HepG2 (cell line): ENCODE results near the gene LCK. TPM values are rescaled to one million over a fixed set of nuclear protein-coding genes. Genes with fewer than 3 reads are reported as not detected.

Experiments
- CCAR2 ChIP-seq: fragments of 200-400 bp; formaldehyde crosslinking; optimal IDR thresholded peaks from 2 replicates; pipeline ENCODE3; 2018; ENCODE audit warnings: low read depth, mild to moderate bottlenecking, low read length, moderate library complexity
- ETV6 ChIP-seq: sonication (generic); formaldehyde crosslinking; conservative IDR thresholded peaks from 2 replicates; pipeline ENCODE4 v1.4.0; 2020; ENCODE audit warnings: missing genetic modification reagents
- FOXO4 ChIP-seq: sonication (generic); formaldehyde crosslinking; conservative IDR thresholded peaks from 2 replicates; pipeline ENCODE4 v1.8.1; 2023; ENCODE audit warnings: missing genetic modification reagents
- GATAD2A ChIP-seq: IDR thresholded peaks from 2 replicates; pipeline ENCODE4 v1.6.1; 2016
- GMEB1 ChIP-seq: sonication (generic); formaldehyde crosslinking; IDR thresholded peaks from 2 replicates; pipeline ENCODE4 v1.5.1; 2020; ENCODE audit warnings: missing genetic modification reagents, mild to moderate bottlenecking, borderline replicate concordance
- KLF9 ChIP-seq: IDR thresholded peaks from 2 replicates; pipeline ENCODE4 v1.6.1; 2016; ENCODE audit warnings: low read depth
- MYC ChIP-seq: sonication (generic); formaldehyde crosslinking; IDR thresholded peaks from 2 replicates; pipeline ENCODE4 v1.9.0; 2021; ENCODE audit warnings: missing genetic modification reagents, borderline replicate concordance
- TCF12 ChIP-seq, 2 experiments: fragments of 450-650 bp in 1 of 2; sonication (generic) in 1 of 2; formaldehyde crosslinking in 1 of 2; IDR thresholded peaks; 2 replicates each; pipeline versions ENCODE4 v1.6.1 to v1.8.0; 2017 to 2022; ENCODE audit warnings: antibody characterized with exemption in 1 of 2, mild to moderate bottlenecking in 1 of 2, missing genetic modification reagents in 1 of 2, moderate library complexity in 1 of 2
- ZFP37 ChIP-seq: sonication (generic); formaldehyde crosslinking; IDR thresholded peaks from 2 replicates; pipeline ENCODE4 v1.4.0; 2020; ENCODE audit warnings: missing genetic modification reagents, borderline replicate concordance
- ZNF17 ChIP-seq: sonication (generic); formaldehyde crosslinking; IDR thresholded peaks from 2 replicates; pipeline ENCODE4 v1.5.0; 2020; ENCODE audit warnings: mild to moderate bottlenecking, missing genetic modification reagents
- ZNF256 ChIP-seq: sonication (generic); formaldehyde crosslinking; conservative IDR thresholded peaks from 2 replicates; pipeline ENCODE4 v1.4.0; 2020; ENCODE audit warnings: missing genetic modification reagents
- ZNF343 ChIP-seq: sonication (generic); formaldehyde crosslinking; IDR thresholded peaks from 2 replicates; pipeline ENCODE4 v1.4.0; 2020; ENCODE audit warnings: mild to moderate bottlenecking, missing genetic modification reagents
- ZNF468 ChIP-seq: sonication (generic); formaldehyde crosslinking; IDR thresholded peaks from 2 replicates; pipeline ENCODE4 v1.8.0; 2022; ENCODE audit warnings: mild to moderate bottlenecking, moderate library complexity, missing genetic modification reagents
- ZNF749 ChIP-seq: sonication (generic); formaldehyde crosslinking; IDR thresholded peaks from 2 replicates; pipeline ENCODE4 v1.8.0; 2022; ENCODE audit warnings: mild to moderate bottlenecking, missing genetic modification reagents, moderate library complexity, borderline replicate concordance
- polyA plus RNA-seq, 8 experiments: library from polyadenylated mRNA; depleted of rRNA in 3 of 8; stranded (reverse) in 7 of 8; unstranded in 1 of 8; fragments of >200 nt; fragmentation: Illumina TruSeq in 4 of 8; extraction: Trizol in 4 of 8; gene quantifications; 2 replicates each; pipeline versions ENCODE4 v1.2.1 to v1.2.3, GENCODE V29; 2011 to 2016; ENCODE audit warnings: low read depth in 4 of 8, missing spikeins in 1 of 8, mixed read lengths in 1 of 8; ENCODE audit not compliant: insufficient read depth in 1 of 8
- total RNA-seq, 5 experiments: library from RNA; depleted of rRNA; stranded (reverse); fragments of >200 nt; fragmentation: Illumina TruSeq; extraction: Trizol; gene quantifications; 2 replicates each; pipeline ENCODE4 v1.2.3, GENCODE V29; 2016; ENCODE audit warnings: low read depth in 1 of 5
- TF ChIP-seq, protein P1 (sequence below): sonication (generic); formaldehyde crosslinking; IDR thresholded peaks from 2 replicates; pipeline ENCODE4 v1.4.0; 2020; ENCODE audit warnings: missing genetic modification reagents
- TF ChIP-seq, protein P2 (sequence below): IDR thresholded peaks from 2 replicates; pipeline ENCODE4 v1.6.1; 2012; ENCODE audit warnings: low read depth, low read length, improper control_type of control experiment

The LCK gene
- total and polyA plus RNA-seq, 2 of the 13 experiments (the other 11 are each of a cell fraction or from before 2014, with no cell fraction given), result 0.93 to 1.8 TPM

GRCh38 chr1:32241001-32241763 lies 9.9 kb upstream of the LCK start (continued):
- TF ChIP-seq, protein P1, sequence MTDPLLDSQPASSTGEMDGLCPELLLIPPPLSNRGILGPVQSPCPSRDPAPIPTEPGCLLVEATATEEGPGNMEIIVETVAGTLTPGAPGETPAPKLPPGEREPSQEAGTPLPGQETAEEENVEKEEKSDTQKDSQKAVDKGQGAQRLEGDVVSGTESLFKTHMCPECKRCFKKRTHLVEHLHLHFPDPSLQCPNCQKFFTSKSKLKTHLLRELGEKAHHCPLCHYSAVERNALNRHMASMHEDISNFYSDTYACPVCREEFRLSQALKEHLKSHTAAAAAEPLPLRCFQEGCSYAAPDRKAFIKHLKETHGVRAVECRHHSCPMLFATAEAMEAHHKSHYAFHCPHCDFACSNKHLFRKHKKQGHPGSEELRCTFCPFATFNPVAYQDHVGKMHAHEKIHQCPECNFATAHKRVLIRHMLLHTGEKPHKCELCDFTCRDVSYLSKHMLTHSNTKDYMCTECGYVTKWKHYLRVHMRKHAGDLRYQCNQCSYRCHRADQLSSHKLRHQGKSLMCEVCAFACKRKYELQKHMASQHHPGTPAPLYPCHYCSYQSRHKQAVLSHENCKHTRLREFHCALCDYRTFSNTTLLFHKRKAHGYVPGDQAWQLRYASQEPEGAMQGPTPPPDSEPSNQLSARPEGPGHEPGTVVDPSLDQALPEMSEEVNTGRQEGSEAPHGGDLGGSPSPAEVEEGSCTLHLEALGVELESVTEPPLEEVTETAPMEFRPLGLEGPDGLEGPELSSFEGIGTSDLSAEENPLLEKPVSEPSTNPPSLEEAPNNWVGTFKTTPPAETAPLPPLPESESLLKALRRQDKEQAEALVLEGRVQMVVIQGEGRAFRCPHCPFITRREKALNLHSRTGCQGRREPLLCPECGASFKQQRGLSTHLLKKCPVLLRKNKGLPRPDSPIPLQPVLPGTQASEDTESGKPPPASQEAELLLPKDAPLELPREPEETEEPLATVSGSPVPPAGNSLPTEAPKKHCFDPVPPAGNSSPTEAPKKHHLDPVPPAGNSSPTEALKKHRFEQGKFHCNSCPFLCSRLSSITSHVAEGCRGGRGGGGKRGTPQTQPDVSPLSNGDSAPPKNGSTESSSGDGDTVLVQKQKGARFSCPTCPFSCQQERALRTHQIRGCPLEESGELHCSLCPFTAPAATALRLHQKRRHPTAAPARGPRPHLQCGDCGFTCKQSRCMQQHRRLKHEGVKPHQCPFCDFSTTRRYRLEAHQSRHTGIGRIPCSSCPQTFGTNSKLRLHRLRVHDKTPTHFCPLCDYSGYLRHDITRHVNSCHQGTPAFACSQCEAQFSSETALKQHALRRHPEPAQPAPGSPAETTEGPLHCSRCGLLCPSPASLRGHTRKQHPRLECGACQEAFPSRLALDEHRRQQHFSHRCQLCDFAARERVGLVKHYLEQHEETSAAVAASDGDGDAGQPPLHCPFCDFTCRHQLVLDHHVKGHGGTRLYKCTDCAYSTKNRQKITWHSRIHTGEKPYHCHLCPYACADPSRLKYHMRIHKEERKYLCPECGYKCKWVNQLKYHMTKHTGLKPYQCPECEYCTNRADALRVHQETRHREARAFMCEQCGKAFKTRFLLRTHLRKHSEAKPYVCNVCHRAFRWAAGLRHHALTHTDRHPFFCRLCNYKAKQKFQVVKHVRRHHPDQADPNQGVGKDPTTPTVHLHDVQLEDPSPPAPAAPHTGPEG (CRISPR knock-in tag), result 0 out of 2 replicates have a peak, but pooled peaks have one; percentile 30
- TF ChIP-seq KLF9 (CRISPR knock-in tag), result no peak
- TF ChIP-seq ETV6 (CRISPR knock-in tag), result no peak; the same call in 1 of the 2 replicates
- peak; percentile 34; the same call in 1 of the 2 replicates for TF ChIP-seq GATAD2A
- TF ChIP-seq MYC (CRISPR knock-in tag), result no peak
- 0 out of 2 replicates have a peak, but pooled peaks have one; percentile 44 for TF ChIP-seq ZNF343 (CRISPR knock-in tag)
- TF ChIP-seq TCF12 (IDR thresholded peaks at IDR 0.05), result no peak
- TF ChIP-seq TCF12 (CRISPR knock-in tag; IDR thresholded peaks at IDR 0.05), result no peak
- TF ChIP-seq GMEB1 (CRISPR knock-in tag), result no peak
- TF ChIP-seq ZFP37 (CRISPR knock-in tag), result no peak
- 0 out of 2 replicates have a peak, but pooled peaks have one; percentile 28 for TF ChIP-seq ZNF256 (CRISPR knock-in tag)
- TF ChIP-seq, protein P2, sequence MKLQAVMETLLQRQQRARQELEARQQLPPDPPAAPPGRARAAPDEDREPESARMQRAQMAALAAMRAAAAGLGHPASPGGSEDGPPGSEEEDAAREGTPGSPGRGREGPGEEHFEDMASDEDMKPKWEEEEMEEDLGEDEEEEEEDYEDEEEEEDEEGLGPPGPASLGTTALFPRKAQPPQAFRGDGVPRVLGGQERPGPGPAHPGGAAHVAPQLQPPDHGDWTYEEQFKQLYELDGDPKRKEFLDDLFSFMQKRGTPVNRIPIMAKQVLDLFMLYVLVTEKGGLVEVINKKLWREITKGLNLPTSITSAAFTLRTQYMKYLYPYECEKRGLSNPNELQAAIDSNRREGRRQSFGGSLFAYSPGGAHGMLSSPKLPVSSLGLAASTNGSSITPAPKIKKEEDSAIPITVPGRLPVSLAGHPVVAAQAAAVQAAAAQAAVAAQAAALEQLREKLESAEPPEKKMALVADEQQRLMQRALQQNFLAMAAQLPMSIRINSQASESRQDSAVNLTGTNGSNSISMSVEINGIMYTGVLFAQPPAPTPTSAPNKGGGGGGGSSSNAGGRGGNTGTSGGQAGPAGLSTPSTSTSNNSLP, result no peak
- no peak for TF ChIP-seq ZNF468
- 0 out of 2 replicates have a peak, but pooled peaks have one; percentile 43 for TF ChIP-seq ZNF17 (CRISPR knock-in tag)
- no peak for TF ChIP-seq FOXO4 (CRISPR knock-in tag)
- no peak for TF ChIP-seq ZNF749
- TF ChIP-seq CCAR2, result no peak
